Uterus (tissue), 2 donors: Measurements from ENCODE around the gene C9orf72.

Experiments used
- POLR2A ChIP-seq, 2 donors: fragments of 450-650 bp; IDR thresholded peaks; one replicate each; pipeline ENCODE4 v1.6.1; 2016; ENCODE audit warnings: antibody characterized with exemption in 2 of 2, mild to moderate bottlenecking in 1 of 2, moderate library complexity in 1 of 2
- TF ChIP-seq, protein P1 (sequence below), 4 experiments: fragments of 200-600 bp in 2 of 4; fragments of 450-650 bp in 2 of 4; sonication (generic) in 2 of 4; IDR thresholded peaks; one replicate each; pipeline ENCODE4 v1.5.1; 2016 to 2019; ENCODE audit warnings: antibody characterized with exemption in 4 of 4, mild to moderate bottlenecking in 2 of 4, moderate library complexity in 1 of 4

DNA sequence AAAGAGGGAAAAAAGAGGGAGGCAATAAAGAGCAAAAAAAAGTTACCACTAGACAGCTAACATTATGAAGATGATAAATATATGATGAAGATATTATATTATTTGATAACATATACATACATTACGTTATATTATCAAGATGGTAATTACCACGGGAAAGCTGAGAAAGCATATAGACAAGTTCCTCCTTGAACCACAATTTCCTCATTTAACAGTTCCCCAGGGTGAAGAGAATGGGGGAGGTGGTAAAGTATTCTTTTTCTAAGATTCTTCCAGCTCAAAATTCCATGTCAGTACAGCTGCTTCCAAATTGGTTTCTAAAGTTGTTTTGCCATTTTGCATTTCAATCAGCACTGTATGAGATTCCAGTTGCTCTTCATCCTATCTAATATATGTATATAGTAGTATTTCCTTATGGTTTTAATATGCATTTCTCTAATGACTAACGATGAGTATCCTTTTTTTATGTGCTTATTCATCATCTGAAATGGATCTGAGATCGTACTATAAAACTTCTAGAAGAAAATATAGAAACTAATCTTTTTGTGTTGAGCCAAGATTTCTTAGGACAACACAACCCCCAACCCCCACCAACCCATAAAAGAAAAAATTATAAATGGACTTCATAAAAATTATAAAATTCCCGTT, 49.5 kb upstream of the C9orf72 start:
- TF ChIP-seq POLR2A (IDR thresholded peaks at IDR 0.05), result no peak
- TF ChIP-seq, protein P1, sequence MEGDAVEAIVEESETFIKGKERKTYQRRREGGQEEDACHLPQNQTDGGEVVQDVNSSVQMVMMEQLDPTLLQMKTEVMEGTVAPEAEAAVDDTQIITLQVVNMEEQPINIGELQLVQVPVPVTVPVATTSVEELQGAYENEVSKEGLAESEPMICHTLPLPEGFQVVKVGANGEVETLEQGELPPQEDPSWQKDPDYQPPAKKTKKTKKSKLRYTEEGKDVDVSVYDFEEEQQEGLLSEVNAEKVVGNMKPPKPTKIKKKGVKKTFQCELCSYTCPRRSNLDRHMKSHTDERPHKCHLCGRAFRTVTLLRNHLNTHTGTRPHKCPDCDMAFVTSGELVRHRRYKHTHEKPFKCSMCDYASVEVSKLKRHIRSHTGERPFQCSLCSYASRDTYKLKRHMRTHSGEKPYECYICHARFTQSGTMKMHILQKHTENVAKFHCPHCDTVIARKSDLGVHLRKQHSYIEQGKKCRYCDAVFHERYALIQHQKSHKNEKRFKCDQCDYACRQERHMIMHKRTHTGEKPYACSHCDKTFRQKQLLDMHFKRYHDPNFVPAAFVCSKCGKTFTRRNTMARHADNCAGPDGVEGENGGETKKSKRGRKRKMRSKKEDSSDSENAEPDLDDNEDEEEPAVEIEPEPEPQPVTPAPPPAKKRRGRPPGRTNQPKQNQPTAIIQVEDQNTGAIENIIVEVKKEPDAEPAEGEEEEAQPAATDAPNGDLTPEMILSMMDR (IDR thresholded peaks at IDR 0.05), result no peak
